Ishikawa (cell line): ENCODE results near the gene CCDC34.
A peak's percentile ranks its signal among the peaks of the same experiment; 100 is the strongest.

Source experiments
- CEBPB ChIP-seq: IDR thresholded peaks from 2 replicates; pipeline ENCODE4 v1.6.1; 2012
- CREB1 ChIP-seq: IDR thresholded peaks from 2 replicates; pipeline ENCODE4 v1.6.1; 2012; ENCODE audit warnings: low read depth
- EGR1 ChIP-seq: IDR thresholded peaks from 2 replicates; pipeline ENCODE4 v1.6.1; 2012
- EP300 ChIP-seq: IDR thresholded peaks from 2 replicates; pipeline ENCODE4 v1.6.1; 2012; ENCODE audit warnings: borderline replicate concordance
- FOXM1 ChIP-seq: IDR thresholded peaks from 2 replicates; pipeline ENCODE4 v1.6.1; 2012; ENCODE audit warnings: low read depth, borderline replicate concordance
- NFIC ChIP-seq: IDR thresholded peaks from 2 replicates; pipeline ENCODE4 v1.6.1; 2012
- RAD21 ChIP-seq: IDR thresholded peaks from 2 replicates; pipeline ENCODE4 v1.6.1; 2012; ENCODE audit warnings: low read depth
- TAF1 ChIP-seq: IDR thresholded peaks from 2 replicates; pipeline ENCODE4 v1.6.1; 2012; ENCODE audit warnings: low read depth, mild to moderate bottlenecking
- TCF12 ChIP-seq: IDR thresholded peaks from 2 replicates; pipeline ENCODE4 v1.6.1; 2012; ENCODE audit warnings: low read depth
- TEAD4 ChIP-seq: IDR thresholded peaks from 2 replicates; pipeline ENCODE4 v1.6.1; 2012
- YY1 ChIP-seq: IDR thresholded peaks from 2 replicates; pipeline ENCODE4 v1.6.1; 2012; ENCODE audit warnings: low read depth
- ZBTB7A ChIP-seq: IDR thresholded peaks from 2 replicates; pipeline ENCODE4 v1.6.1; 2012; ENCODE audit warnings: low read depth
- TF ChIP-seq, protein P1 (sequence below): IDR thresholded peaks from 2 replicates; pipeline ENCODE4 v1.6.1; 2012
- TF ChIP-seq, protein P2 (sequence below): IDR thresholded peaks from 2 replicates; pipeline ENCODE4 v1.6.1; 2012
- TF ChIP-seq, protein P3 (sequence below): IDR thresholded peaks from 2 replicates; pipeline ENCODE4 v1.6.1; 2012; ENCODE audit warnings: low read depth, mild to moderate bottlenecking

The CCDC34 gene, protein sequence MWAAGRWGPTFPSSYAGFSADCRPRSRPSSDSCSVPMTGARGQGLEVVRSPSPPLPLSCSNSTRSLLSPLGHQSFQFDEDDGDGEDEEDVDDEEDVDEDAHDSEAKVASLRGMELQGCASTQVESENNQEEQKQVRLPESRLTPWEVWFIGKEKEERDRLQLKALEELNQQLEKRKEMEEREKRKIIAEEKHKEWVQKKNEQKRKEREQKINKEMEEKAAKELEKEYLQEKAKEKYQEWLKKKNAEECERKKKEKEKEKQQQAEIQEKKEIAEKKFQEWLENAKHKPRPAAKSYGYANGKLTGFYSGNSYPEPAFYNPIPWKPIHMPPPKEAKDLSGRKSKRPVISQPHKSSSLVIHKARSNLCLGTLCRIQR

DNA sequence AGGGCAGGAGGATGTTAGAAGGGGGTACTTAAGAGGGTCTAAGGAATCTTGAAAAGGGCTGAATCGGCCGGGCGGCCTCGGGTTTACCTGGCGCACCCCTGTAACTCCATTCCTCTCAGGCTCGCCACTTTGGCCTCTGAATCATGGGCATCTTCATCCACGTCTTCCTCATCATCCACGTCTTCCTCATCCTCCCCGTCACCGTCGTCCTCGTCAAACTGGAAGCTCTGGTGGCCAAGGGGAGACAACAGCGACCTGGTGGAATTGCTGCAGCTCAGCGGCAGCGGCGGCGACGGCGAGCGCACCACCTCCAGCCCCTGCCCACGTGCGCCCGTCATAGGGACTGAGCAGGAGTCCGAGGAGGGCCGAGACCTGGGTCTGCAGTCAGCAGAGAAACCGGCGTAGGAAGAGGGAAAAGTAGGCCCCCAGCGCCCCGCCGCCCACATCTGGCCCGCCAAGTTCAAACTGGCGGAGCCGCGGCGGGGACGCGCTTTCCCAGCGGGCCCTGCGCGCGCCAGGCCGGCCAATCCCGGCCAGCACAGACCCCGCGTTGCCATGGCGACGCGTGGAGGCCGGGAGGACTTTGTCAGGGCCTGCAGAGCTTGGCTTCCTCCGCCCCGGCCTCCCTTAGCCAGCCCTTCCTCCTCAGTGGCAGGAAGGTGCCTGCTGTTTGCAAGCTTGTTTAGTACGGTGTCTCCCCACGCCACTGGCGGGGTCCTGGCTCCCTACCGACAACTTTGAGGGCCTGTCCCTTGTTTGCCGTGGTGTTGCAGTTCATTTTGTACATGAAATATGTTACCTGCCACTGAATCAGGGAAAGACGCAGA is at the start of gene CCDC34:
CCDC34 (minus strand) TSS at position 467 of the 827 bp plus-strand sequence; CDS start at position 446, 21 bp downstream.
- TF ChIP-seq CREB1 = no peak
- no peak for TF ChIP-seq CEBPB
- TF ChIP-seq TCF12 = 0 out of 2 replicates have a peak, but pooled peaks have one; percentile 19
- TF ChIP-seq, protein P1, sequence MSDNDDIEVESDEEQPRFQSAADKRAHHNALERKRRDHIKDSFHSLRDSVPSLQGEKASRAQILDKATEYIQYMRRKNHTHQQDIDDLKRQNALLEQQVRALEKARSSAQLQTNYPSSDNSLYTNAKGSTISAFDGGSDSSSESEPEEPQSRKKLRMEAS = peak; percentile 72
- TF ChIP-seq, protein P2, sequence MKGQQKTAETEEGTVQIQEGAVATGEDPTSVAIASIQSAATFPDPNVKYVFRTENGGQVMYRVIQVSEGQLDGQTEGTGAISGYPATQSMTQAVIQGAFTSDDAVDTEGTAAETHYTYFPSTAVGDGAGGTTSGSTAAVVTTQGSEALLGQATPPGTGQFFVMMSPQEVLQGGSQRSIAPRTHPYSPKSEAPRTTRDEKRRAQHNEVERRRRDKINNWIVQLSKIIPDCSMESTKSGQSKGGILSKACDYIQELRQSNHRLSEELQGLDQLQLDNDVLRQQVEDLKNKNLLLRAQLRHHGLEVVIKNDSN = no peak
- TF ChIP-seq YY1 = 0 out of 2 replicates have a peak, but pooled peaks have one; percentile 13
- no peak; the same call in 1 of the 2 replicates for TF ChIP-seq EGR1
- TF ChIP-seq, protein P3, sequence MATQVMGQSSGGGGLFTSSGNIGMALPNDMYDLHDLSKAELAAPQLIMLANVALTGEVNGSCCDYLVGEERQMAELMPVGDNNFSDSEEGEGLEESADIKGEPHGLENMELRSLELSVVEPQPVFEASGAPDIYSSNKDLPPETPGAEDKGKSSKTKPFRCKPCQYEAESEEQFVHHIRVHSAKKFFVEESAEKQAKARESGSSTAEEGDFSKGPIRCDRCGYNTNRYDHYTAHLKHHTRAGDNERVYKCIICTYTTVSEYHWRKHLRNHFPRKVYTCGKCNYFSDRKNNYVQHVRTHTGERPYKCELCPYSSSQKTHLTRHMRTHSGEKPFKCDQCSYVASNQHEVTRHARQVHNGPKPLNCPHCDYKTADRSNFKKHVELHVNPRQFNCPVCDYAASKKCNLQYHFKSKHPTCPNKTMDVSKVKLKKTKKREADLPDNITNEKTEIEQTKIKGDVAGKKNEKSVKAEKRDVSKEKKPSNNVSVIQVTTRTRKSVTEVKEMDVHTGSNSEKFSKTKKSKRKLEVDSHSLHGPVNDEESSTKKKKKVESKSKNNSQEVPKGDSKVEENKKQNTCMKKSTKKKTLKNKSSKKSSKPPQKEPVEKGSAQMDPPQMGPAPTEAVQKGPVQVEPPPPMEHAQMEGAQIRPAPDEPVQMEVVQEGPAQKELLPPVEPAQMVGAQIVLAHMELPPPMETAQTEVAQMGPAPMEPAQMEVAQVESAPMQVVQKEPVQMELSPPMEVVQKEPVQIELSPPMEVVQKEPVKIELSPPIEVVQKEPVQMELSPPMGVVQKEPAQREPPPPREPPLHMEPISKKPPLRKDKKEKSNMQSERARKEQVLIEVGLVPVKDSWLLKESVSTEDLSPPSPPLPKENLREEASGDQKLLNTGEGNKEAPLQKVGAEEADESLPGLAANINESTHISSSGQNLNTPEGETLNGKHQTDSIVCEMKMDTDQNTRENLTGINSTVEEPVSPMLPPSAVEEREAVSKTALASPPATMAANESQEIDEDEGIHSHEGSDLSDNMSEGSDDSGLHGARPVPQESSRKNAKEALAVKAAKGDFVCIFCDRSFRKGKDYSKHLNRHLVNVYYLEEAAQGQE = no peak
- no peak for TF ChIP-seq EP300
- no peak for TF ChIP-seq NFIC
- TF ChIP-seq TAF1 = peak; percentile 80
- TF ChIP-seq RAD21 = no peak
- TF ChIP-seq FOXM1 = peak; percentile 48; the same call in 1 of the 2 replicates
- no peak for TF ChIP-seq ZBTB7A
- TF ChIP-seq TEAD4 = no peak

DNA sequence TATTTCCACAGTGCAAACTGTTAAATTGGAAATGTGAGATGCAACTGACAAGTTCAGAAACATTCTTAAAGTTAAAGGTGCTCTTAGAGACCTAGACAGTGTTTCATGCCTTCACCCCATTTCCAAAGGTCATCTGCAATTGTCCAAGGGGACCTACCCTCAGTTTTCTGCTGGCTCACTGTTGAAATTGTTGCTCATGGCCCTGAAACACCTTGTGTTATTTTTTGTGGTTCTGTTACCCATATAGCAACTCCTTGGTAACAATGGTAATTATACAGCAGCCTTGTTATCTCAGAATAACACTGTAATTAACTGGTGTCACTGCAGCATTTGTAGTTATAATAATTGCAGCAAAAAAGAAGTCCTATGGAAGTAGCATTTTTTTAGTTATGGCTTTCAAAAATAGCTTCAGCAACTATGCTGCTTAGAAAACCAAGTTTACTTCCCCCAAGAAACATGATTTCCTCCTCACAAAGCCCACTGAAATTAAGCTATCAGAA is 49.2 kb upstream of the CCDC34 start:
- TF ChIP-seq TCF12 = no peak
- no peak for TF ChIP-seq TEAD4
- no peak for TF ChIP-seq EP300
- TF ChIP-seq, protein P3 = no peak
- TF ChIP-seq TAF1 = no peak
- TF ChIP-seq, protein P2 = no peak
- no peak for TF ChIP-seq CREB1
- no peak for TF ChIP-seq FOXM1
- TF ChIP-seq YY1 = no peak
- TF ChIP-seq, protein P1 = no peak
- no peak for TF ChIP-seq RAD21
- no peak for TF ChIP-seq NFIC
- TF ChIP-seq EGR1 = no peak
- TF ChIP-seq CEBPB = no peak
- TF ChIP-seq ZBTB7A = no peak

DNA sequence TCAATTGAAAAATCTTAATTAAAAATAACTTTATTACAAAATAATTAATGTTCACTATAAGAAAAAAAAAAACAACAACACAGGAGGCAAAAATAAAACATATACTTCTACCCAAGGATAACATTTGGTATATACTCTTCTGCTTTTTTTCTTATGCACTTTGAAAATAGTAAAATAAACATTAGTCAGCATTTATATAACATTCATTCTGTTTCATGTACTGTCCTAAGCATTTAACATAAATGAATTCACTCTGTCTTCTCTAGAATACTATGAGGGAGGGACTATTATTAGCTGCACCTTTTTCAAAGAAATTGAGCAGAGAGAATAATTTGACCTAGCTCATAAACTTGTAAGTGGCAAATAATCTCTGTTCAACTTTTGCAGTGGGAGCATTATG is 48.3 kb upstream of the CCDC34 start:
- TF ChIP-seq ZBTB7A (no peak), TAF1 (no peak), FOXM1 (no peak), TEAD4 (no peak)

DNA sequence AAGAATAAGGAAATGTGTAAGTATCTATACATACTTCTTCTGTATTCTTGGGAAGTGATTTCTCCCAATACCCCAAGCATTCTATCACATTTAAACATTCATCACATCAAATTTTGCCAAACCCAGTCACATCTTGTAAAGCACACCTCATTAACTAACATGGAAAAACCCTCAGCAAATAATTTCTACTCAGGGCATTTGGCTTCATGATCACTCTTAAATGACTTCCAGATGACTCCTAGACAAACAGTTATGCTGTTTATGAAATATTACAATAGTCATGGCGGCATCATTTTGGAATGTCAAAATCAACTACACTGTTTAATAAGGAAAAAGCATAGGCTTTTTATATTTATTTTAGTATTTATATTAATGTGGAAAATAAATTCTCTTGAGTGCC is 47.3 kb upstream of the CCDC34 start:
- TF ChIP-seq ZBTB7A = no peak
- TF ChIP-seq, protein P2 = no peak
- no peak for TF ChIP-seq CREB1
- TF ChIP-seq FOXM1 = no peak
- TF ChIP-seq, protein P1 = no peak
- TF ChIP-seq YY1 = no peak
- TF ChIP-seq EGR1 = no peak
- TF ChIP-seq TAF1 = no peak
- TF ChIP-seq TCF12 = no peak
- TF ChIP-seq RAD21 = no peak
- TF ChIP-seq CEBPB = no peak
- no peak for TF ChIP-seq EP300
- TF ChIP-seq NFIC = no peak
- no peak for TF ChIP-seq TEAD4
- TF ChIP-seq, protein P3 = no peak
